Lung microvascular endothelial cell (primary cell): ENCODE measurements around the gene LRIG1. TPM values are rescaled to one million over a fixed set of nuclear protein-coding genes. Genes with fewer than 3 reads are reported as not detected.

Experiments used
- DNase-seq, 2 donors: peaks; one replicate each; pipeline versions ENCODE4 v3.0.0 to v3.0.0-alpha.2; 2010; ENCODE audit warnings: low read depth in 2 of 2
- total RNA-seq: library from RNA; depleted of rRNA; stranded (reverse); fragments of >200 nt; gene quantifications from 2 replicates; pipeline ENCODE4 v1.2.1, GENCODE V29; 2014

LRIG1 gene
- total RNA-seq, 1 donor from 2014 or later: 38.9 TPM

- no peak for DNase-seq
Measured at GRCh38 chr3:66386011-66386924, 114.6 kb downstream of the LRIG1 start.

DNA sequence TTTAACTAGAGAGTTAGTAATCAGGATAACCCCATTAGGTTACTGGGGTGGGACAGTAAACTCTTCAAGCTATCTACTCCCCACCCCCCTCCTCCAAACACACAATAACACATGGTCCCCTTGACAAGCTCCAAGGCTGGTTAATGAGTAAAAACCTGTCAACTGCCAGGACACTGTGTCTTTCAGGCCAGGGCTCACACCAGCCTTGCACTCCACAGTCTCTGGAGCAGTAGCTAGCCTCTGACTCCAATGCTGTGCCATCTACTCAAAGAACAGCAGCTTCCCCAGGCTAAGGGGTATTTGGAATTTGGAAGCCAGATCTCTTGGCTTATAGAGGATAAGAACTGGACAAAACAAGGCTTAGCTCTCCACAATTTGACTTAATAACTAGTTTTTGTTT lies 115.8 kb downstream of the LRIG1 start:
- DNase-seq: no peak

- DNase-seq: no peak
Measured at GRCh38 chr3:66383998-66384745, 116.7 kb downstream of the LRIG1 start.

DNA sequence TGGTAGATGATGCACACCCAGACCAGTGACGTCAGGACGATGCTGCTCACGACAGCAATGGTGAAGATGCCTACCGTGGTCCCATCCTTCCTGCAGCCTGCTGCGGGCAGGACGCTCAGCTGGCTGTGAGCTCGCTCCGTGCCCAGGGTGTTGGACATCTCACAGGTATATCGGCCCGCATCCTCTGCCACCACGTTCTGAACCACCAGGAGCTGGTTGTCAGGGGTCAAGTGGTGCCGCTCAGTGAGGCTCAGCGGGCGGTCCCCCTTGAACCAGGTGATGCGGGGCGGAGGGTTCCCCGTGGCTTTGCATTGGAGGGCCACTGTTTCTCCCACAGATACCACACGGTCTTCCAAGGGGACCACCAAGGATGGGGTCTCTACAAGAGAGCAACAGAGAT lies 117.8 kb downstream of the LRIG1 start:
- no peak for DNase-seq

DNA sequence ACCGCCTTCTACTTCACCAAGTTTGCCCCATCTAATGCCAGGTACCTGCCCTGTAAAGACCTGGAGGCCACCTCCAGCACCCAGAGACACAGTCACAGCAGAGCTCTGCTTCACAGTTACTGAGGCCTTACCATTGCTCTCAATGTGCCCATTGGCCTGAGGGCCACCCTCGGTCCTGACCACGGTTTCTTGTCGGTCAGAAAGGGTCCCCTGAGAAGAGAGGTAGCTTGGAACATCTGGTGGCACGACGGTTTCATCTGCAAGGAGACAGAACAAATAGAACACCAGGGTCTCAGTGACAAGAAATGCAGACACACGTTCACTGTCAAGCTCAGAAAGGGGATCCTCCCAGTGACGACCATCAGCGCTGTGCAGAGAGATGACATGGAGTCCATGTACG lies 118.7 kb downstream of the LRIG1 start:
- DNase-seq: no peak

DNA sequence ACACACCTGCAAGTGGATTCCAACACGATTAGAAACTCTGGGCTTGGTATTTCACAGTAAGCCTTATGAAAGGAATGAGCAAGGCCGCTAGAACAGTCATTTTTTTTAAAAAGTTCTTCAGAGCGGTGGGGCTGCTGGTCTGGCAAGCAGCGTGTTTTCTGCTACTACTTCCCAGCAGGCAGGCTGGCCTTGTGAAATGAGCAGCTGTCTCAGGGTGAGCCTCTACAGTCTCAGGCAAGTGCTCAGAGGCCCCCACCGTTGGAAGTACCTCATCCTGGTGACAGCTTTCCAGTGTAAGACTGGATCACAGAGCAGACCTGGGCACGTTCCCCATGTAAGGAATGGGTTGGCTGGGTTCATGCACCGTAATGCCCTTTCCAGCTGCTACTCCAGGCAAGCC lies 119.2 kb downstream of the LRIG1 start:
- no peak for DNase-seq

DNA sequence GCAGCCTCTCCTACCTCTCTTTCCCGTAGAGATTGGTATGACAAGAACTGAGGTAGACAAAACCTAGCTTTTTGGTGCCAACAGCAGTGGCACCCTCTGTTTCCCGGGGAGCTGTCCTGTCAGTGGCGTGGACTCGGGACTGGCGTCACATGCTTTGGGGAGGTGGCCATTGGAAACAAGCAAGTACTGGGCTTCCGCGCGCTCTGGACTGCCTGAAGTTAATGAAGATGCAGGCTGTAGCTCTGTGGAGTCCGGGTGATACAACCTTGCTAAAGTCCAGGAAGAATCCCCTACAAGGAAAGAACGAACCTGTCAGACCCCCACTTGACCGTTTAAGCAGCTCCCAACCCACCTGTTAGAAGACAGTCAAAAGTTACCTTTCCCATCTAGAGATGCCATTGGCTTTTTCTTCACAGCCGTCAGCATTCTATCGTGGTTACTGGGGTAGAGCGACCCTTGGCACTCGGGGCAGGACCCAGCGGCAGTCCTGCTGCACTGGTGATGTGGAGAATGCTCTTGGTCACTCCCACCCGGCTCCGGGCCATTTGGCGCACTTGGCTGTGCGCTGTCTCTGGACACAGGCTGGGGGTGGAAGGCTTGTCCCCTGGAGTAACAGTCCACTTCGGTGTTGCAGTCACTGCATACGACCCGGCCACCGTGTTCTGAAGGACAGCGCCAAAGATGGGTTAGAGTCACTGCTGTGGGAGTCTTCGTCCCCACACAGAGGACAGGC lies 120.5 kb downstream of the LRIG1 start:
- DNase-seq: no peak

DNA sequence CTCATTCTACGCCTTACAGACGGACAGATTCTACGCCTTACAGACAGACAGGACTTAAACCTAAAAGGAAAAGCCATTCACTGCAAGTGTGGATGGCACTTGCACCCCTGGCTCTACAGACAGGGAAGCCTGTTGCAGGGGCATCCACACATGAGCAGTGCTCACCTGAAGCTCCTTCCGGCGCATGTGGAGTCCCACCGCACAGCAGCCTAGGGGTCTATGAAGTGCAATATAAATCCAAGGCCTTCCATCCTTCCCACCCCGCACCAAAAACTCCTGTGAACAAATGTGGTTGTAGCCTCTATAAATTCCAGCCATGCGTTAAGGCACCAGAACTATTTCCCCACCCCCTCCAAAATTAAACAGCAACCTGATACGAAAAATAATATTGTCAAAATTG lies 121.3 kb downstream of the LRIG1 start:
- no peak for DNase-seq

DNA sequence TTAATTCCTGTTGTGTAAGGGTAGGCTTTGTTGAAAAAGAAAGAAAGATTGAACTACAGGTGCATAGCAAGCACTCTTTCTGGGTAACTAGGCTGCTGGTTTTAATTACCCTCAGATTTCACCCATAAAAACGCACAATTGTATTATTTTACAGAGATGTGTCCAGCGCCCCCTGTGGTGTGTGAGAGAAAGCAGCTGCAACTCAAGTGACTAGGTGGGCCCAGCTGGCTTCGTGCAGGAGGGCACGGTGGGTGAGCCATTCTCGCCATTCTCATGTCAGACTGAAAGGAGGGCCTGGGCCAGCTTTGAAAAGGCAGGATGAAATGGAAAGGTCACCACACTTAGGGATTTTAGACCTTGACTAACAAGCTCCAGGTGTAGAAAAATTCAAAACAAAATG lies 122.6 kb downstream of the LRIG1 start:
- peak; percentile 10 to 39 for DNase-seq

DNA sequence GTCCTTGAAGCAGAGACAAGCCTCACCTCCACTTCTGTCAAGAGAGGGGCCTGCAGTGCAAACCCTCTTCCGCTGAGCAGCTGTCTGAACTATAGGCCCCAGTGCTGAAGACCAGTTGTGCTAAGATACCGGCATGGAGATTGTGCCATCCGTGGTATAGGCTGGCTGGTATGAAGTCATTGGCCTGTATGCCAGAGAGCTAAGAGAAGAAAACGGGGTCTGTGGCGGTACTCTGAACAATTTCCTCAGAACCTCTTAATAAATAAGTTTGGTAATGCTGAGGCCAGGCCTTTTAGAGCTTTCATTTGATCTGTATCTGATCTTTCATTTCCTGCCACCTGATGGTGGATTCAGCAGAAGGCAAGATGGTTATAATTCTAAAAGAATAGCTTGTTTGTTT lies 123.0 kb downstream of the LRIG1 start:
- no peak for DNase-seq

DNA sequence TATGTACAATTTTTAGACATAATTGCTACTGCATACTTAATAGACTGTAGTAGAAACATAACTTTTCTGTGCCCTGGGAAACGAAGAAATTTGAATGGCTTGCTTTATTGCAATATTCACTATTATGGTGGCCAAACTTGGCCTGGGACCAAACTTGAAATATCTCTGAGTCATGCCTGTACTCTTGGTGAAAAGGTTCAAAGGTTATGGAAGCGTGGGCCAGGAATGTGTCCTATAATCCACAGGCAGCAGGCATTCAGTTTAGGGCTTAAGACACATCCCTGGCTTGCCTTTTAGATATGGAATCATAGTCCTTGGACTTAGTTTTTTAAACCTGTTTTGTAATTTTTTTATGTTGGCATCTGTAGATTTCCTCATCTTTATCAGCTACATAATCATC lies 124.3 kb downstream of the LRIG1 start:
- DNase-seq: peak; percentile 72 to 81

DNA sequence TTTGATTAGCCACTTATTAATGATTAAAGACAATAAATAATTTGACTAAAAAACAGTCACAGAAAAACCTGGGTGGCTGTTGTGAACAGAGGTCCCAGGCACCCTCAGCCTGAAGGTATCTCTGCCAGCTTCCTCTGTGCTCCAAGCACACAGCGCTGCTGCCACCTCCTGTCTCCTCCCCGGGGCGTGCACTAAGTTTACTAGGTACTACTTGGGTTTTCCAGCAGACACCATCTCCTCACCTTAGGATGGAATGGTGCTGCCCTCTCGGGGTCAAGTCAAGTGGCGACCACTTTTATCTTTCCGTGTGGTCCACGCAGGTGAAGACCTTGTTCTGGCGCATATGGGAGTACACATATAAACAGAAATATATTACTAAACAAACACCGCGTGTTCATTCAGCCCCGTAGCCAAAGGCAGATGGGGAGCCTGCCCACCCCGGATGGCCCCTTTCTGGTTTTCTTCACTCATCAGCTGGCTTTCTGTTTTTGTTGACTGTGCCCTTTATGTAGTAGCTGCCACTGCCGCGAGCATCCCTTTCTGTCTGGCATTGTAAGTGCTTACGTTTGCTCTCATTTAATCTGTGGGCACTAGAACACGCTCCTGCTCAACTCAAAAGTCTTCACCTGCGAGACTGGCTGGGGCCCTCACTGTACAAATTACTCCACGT lies 128.0 kb downstream of the LRIG1 start:
- peak; percentile 11 to 18 for DNase-seq

GRCh38 chr3:66371432-66371831 lies 129.4 kb downstream of the LRIG1 start:
- no peak for DNase-seq

- no peak for DNase-seq
Measured at GRCh38 chr3:66370179-66370578, 130.6 kb downstream of the LRIG1 start.

- DNase-seq: no peak
Measured at GRCh38 chr3:66367979-66368378, 132.8 kb downstream of the LRIG1 start.

DNA sequence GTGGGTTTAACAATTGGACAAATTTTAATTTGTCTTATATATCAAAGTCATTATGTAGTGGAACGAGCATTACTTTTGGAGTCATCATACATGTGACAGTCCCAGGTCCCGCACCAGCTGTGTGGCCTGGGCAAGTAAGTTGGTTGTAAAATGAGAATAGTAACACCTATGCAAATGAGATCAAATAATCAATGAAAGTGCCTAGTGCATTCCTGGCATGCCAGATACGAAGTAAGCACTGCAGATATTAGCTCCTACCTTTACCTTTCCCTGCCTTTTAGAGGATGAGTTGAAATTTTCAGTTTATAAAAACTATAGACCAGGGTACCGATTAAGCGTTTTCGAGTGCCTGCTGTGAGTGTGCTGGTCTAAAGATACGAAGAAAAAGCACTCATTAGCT lies 134.1 kb downstream of the LRIG1 start:
- no peak for DNase-seq

- DNase-seq: no peak
Measured at GRCh38 chr3:66365080-66365479, 135.7 kb downstream of the LRIG1 start.

DNA sequence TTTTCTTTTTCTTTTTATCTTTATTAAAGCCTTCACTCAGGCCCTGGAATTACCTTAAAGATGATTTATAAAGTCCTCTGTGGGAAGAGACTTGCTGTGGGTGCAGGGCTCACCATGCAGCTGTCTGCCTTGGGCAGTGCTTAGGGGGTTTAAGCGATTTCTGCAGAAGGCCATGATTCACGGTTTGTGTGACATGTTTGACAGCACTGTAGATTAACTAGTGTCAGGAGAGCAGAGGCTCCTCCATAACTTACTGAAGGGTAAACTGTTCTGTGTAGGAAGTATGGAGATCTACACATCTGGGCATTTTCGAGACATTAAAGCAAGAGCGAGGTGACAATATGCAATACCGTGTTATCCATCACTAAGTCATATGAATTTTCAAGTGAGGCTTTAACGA lies 137.7 kb downstream of the LRIG1 start:
- no peak for DNase-seq

GRCh38 chr3:66362541-66362941 lies 138.3 kb downstream of the LRIG1 start:
- peak in 1 of 2 donors; percentile 10 for DNase-seq

DNA sequence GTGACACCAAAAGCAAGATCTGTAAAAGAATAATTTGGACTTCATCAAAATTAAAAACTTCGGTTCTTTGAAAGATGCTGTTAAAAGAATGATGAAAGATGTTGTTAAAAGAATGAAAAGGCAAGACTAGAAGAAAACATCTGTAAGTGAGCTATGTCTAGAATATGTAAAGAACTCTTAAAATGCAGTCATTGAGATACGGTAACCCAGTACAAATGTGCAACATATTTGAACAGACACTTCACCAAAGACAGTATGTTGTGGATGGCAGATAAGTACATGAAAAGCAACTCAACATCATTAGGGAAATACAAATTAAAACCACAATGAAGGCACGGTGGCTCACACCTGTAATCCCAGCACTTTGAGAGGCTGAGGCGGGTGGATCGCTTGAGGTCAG lies 139.5 kb downstream of the LRIG1 start:
- no peak for DNase-seq

DNA sequence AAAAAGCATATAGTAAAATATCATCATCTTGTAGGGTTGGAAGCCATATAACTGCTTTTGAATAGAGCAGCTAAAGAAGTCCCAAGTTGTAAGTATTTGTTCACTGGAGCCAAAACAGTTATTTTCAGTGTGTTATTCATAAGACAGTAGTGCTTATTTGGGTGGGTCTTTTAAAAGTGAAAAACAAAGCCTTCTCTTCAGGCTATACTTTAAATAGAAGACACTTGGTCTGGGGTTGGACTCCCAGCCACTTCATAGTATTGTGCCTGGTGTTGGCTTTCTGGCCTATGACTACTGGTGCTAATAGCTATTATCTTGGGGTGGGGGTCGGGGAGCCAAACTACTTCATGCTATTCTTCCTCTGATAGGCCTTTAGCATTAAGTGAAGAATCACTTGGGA lies 144.8 kb downstream of the LRIG1 start:
- DNase-seq: no peak

DNA sequence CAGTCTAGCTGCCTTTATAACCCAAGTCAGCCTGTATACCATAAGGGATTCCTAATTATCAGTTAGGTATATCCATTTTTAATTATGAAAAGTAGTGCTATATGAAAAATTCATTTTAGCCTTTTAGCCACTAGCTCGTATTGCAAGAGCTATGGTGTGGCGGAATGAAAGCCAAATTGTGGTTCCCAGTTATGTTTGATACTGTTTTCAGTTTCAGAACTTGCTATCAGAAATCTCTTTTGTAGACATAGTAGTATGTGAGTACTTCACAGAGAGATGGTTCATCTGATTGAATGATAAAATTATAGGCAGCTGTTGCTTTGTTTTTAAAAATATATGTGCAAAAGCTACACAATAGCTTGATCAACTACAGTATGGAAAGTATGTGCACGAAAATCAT lies 145.4 kb downstream of the LRIG1 start:
- no peak for DNase-seq
